ENCODE measurements around the gene ZFP1. TPM values are rescaled to one million over a fixed set of nuclear protein-coding genes. Genes with fewer than 3 reads are reported as not detected.
"Not testable (repeated sequence)": the region's sequence is repeated elsewhere in the genome, so short reads cannot be mapped to it uniquely, and the experiment has no call there.

The ZFP1 gene
- total and polyA plus RNA-seq, 2 donors (not counting 1 experiment from before 2014, with no cell fraction given), result 9.8 to 14.4 TPM

- Histone ChIP-seq H3K9ac (ENCODE audit: insufficient read depth, low read length) (no peak overlapping the region), H3K9me3 (ENCODE audit: control insufficient read depth, insufficient read depth, low read depth, low read length) (no peaks in the 10 kb centered on the region), H3K4me3 (replicated peaks in 1 of 4; ENCODE audit: control extremely low read depth in 1 of 4, insufficient read depth in 1 of 4, low read depth in 3 of 4, low read length in 4 of 4) (no peak overlapping the region), H2AFZ (ENCODE audit: low read length) (no peak overlapping the region), H3K79me2 (ENCODE audit: control insufficient read depth, insufficient read depth, low read length) (no peaks in the 10 kb centered on the region), H3K4me2 (ENCODE audit: extremely low read depth, insufficient read depth, low read length) (no peak overlapping the region), H3K4me1 (ENCODE audit: control insufficient read depth, extremely low read depth, insufficient read depth, low read length) (no peaks in the 10 kb centered on the region), H3K27me3 (ENCODE audit: control insufficient read depth, insufficient read depth, low read length) (no peaks in the 10 kb centered on the region), H4K20me1 (ENCODE audit: control insufficient read depth, extremely low read depth, insufficient read depth, low read length) (no peaks in the 10 kb centered on the region), H3K27ac (ENCODE audit: insufficient read depth, low read length) (no peak overlapping the region), H3K36me3 (ENCODE audit: control insufficient read depth, insufficient read depth, low read length) (no peaks in the 10 kb centered on the region)
- DNase-seq (ENCODE audit: low read depth in 2 of 2), result no peak
- TF ChIP-seq EZH2 (IDR thresholded peaks at IDR 0.05; ENCODE audit: low read length, missing control alignments), result no peak
- TF ChIP-seq CTCF (conservative IDR thresholded peaks at IDR 0.05 in 1 of 2, IDR thresholded peaks at IDR 0.05 in 1 of 2; ENCODE audit: low read depth in 1 of 2, low read length in 2 of 2), result no peak
These were observed 25.7 kb upstream of the ZFP1 start for GRCh38 chr16:75122609-75123008.

DNA sequence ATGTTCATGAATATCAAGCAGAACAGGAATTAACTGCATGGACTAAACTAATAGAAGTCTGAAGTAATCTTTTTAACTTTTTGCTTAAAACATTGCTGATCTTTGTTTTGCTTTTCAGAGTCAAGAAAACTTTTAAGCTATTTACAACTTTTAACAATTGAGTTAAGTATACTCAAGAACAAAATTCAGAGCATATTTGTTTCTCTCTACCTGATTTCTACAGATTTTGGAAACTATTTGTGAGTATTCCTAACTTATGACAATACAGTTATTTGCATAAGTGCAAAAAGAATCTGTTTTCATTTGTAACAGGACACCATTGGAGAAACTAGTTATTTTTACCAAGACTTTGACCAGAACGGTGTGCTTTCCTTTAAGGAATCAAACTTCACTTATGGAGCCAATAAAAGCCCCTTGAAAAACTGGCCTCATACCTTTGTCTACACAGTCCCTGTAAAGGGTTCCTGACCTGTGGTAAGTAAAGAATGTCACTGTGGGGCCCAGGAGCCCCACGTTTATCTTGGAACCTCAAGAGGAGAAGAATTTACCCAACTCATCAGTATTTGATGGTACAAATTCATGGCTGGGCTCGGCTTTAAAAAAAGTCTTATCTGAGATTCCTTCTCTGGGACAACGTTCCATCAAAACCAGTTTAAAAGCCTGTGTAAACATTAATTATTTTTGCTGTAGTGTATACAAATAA lies 20.5 kb upstream of the ZFP1 start:
- no peaks in the 10 kb centered on the region for H3K4me1 ChIP-seq (ENCODE audit: control insufficient read depth, extremely low read depth, insufficient read depth, low read length)
- no peaks in the 10 kb centered on the region for H3K36me3 ChIP-seq (ENCODE audit: control insufficient read depth, insufficient read depth, low read length)
- no peaks in the 10 kb centered on the region for H3K27me3 ChIP-seq (ENCODE audit: control insufficient read depth, insufficient read depth, low read length)
- TF ChIP-seq CTCF (conservative IDR thresholded peaks at IDR 0.05 in 1 of 2, IDR thresholded peaks at IDR 0.05 in 1 of 2; ENCODE audit: low read depth in 1 of 2, low read length in 2 of 2), result no peak
- TF ChIP-seq EZH2 (IDR thresholded peaks at IDR 0.05; ENCODE audit: low read length, missing control alignments), result no peak
- no peak overlapping the region for H3K9ac ChIP-seq (ENCODE audit: insufficient read depth, low read length)
- H3K27ac ChIP-seq (ENCODE audit: insufficient read depth, low read length), result no peak overlapping the region
- H3K4me2 ChIP-seq (ENCODE audit: extremely low read depth, insufficient read depth, low read length), result no peak overlapping the region
- no peak overlapping the region for H3K4me3 ChIP-seq (replicated peaks in 1 of 4; ENCODE audit: control extremely low read depth in 1 of 4, insufficient read depth in 1 of 4, low read depth in 3 of 4, low read length in 4 of 4)
- no peaks in the 10 kb centered on the region for H3K79me2 ChIP-seq (ENCODE audit: control insufficient read depth, insufficient read depth, low read length)
- H2AFZ ChIP-seq (ENCODE audit: low read length), result no peak overlapping the region
- DNase-seq (ENCODE audit: low read depth in 2 of 2), result no peak
- H4K20me1 ChIP-seq (ENCODE audit: control insufficient read depth, extremely low read depth, insufficient read depth, low read length), result no peaks in the 10 kb centered on the region
- H3K9me3 ChIP-seq (ENCODE audit: control insufficient read depth, insufficient read depth, low read depth, low read length), result no peaks in the 10 kb centered on the region

DNA sequence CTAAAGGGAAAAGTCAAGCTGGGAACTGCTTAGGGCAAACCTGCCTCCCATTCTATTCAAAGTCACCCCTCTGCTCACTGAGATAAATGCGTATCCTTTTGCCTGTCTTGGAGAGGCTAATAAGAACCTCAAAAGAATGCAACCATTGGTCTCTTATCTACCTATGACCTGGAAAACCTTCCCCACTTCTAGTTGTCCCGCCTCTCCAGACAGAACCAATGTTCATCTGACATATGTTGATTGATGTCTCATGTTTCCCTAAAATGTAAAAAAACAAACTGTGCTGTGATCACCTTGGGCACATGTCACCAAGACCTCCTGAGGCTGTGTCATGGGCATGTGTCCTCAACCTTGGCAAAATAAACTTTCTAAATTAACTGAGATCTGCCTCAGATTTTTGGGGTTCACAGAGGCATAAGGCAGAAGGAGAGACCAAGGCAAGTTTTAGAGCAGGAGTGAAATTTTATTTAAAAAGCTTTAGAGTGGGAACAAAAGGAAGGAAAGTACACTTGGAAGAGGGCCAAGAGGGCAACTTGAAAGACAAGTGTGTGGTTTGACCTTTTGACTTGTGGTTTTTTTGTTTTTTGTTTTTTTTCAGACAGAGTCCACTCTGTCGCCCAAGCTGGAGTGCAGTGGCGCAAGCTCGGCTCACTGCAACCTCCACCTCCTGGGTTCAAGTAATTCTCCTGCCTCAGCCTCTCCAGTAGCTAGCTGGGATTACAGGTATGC lies 18.7 kb upstream of the ZFP1 start:
- not testable (repeated sequence) for H4K20me1 ChIP-seq (ENCODE audit: control insufficient read depth, extremely low read depth, insufficient read depth, low read length); H3K4me2 ChIP-seq (ENCODE audit: extremely low read depth, insufficient read depth, low read length); DNase-seq (ENCODE audit: low read depth in 2 of 2); H3K4me1 ChIP-seq (ENCODE audit: control insufficient read depth, extremely low read depth, insufficient read depth, low read length); H3K27me3 ChIP-seq (ENCODE audit: control insufficient read depth, insufficient read depth, low read length); H2AFZ ChIP-seq (ENCODE audit: low read length); H3K36me3 ChIP-seq (ENCODE audit: control insufficient read depth, insufficient read depth, low read length); H3K27ac ChIP-seq (ENCODE audit: insufficient read depth, low read length); H3K9ac ChIP-seq (ENCODE audit: insufficient read depth, low read length); H3K9me3 ChIP-seq (ENCODE audit: control insufficient read depth, insufficient read depth, low read depth, low read length); H3K4me3 ChIP-seq (replicated peaks in 1 of 4; ENCODE audit: control extremely low read depth in 1 of 4, insufficient read depth in 1 of 4, low read depth in 3 of 4, low read length in 4 of 4); H3K79me2 ChIP-seq (ENCODE audit: control insufficient read depth, insufficient read depth, low read length)

All from fibroblast of lung (primary cell).